K562 (cell line): ENCODE data around the gene EEFSEC. TPM values are rescaled to one million over a fixed set of nuclear protein-coding genes. Genes with fewer than 3 reads are reported as not detected.

Experiments
- ATAC-seq: fragments of 200-7000 bp; cut with Tn5 transposase; 3 replicates; pipeline ENCODE4 v1.9.1; 2020; ENCODE audit warnings: moderate library complexity
- BruUV-seq: library from RNA; stranded (reverse); fragments of 400-500 nt; replicated peaks from 2 replicates; lab custom pipeline; 2021; lab: Mats Ljungman, UMichigan
- CTCF ChIA-PET: fragments of 300-600 bp; formaldehyde crosslinking; extraction: SDS; loops from one replicate; lab custom pipeline; 2021; ENCODE audit warnings: low intra/inter-chr PET ratio; lab: Yijun Ruan, JAX
- POLR2A ChIA-PET: fragments of 300-600, 350-650 bp; sonication (Branson Sonifier 250); formaldehyde crosslinking; extraction: SDS; loops from one replicate; lab custom pipeline; 2021; ENCODE audit warnings: antibody characterized with exemption, inconsistent platforms; lab: Yijun Ruan, JAX
- DNase-seq, 4 experiments: peaks; one replicate each; pipeline versions ENCODE4 v3.0.0 to v3.0.0-alpha.2; 2011 to 2018; ENCODE audit warnings: low spot score in 3 of 4, mixed read lengths in 3 of 4; ENCODE audit errors: extremely low read depth in 1 of 4
- FAIRE-seq: peaks from 2 replicates; lab custom pipeline; 2011; peaks lifted over from hg19 to GRCh38; lab: Jason Lieb, UNC
- H2AFZ ChIP-seq: 2 replicates; pipeline ENCODE4 v1.6.0; 2011; ENCODE audit warnings: low read depth, low read length, control low read depth, inconsistent platforms
- H3K27ac ChIP-seq: fragments of 200-600 bp; 3 replicates; pipeline ENCODE4 v1.8.0; 2011; ENCODE audit warnings: low read depth, mild to moderate bottlenecking, control low read depth, inconsistent platforms, low read length, moderate library complexity, mixed read lengths; ENCODE audit errors: extremely low read depth
- H3K27me3 ChIP-seq, 2 experiments: fragments of 300-600 bp in 1 of 2; 2 replicates in 1 of 2; 3 replicates in 1 of 2; pipeline versions ENCODE4 v1.6.0 to v1.8.0; 2011; ENCODE audit warnings: inconsistent platforms in 2 of 2, low read length in 2 of 2, mild to moderate bottlenecking in 1 of 2, mixed read lengths in 1 of 2, moderate library complexity in 1 of 2; ENCODE audit not compliant: control insufficient read depth in 2 of 2, insufficient read depth in 2 of 2
- H3K36me3 ChIP-seq: fragments of 300-600 bp; 3 replicates; pipeline ENCODE4 v1.8.0; 2011; ENCODE audit warnings: mild to moderate bottlenecking, low read length, inconsistent platforms; ENCODE audit not compliant: control insufficient read depth, insufficient read depth
- H3K4me1 ChIP-seq, 2 experiments: fragments of 200-600 bp in 1 of 2; replicated peaks in 1 of 2; 2 replicates in 1 of 2; 3 replicates in 1 of 2; pipeline versions ENCODE4 v1.5.1 to v1.8.0; 2011; ENCODE audit warnings: inconsistent platforms in 2 of 2, low read length in 2 of 2, mild to moderate bottlenecking in 1 of 2, mixed read lengths in 1 of 2, moderate library complexity in 1 of 2; ENCODE audit not compliant: control insufficient read depth in 2 of 2, insufficient read depth in 2 of 2
- H3K4me2 ChIP-seq: 2 replicates; pipeline ENCODE4 v1.6.1; 2011; ENCODE audit warnings: low read length, control low read depth, inconsistent platforms, mixed read lengths; ENCODE audit not compliant: insufficient read depth
- H3K4me3 ChIP-seq: fragments of 200-600 bp; sonication (generic), shearing (Covaris generic); 2 replicates; pipeline ENCODE4 v1.5.1; 2016; ENCODE audit warnings: control low read depth, inconsistent platforms
- H3K79me2 ChIP-seq: fragments of 200-600 bp; 3 replicates; pipeline ENCODE4 v1.8.0; 2011; ENCODE audit warnings: low read length, inconsistent platforms; ENCODE audit not compliant: control insufficient read depth, insufficient read depth
- H3K9ac ChIP-seq, 2 experiments: 2 replicates each; pipeline versions ENCODE4 v1.6.0 to v1.6.1; 2011; ENCODE audit warnings: low read depth in 2 of 2, low read length in 2 of 2, control low read depth in 1 of 2, inconsistent platforms in 1 of 2, mild to moderate bottlenecking in 1 of 2, mixed read lengths in 1 of 2; ENCODE audit not compliant: insufficient read depth in 1 of 2
- H3K9me1 ChIP-seq: one replicate; pipeline ENCODE4 v1.6.0; 2011; ENCODE audit warnings: inconsistent platforms, mild to moderate bottlenecking, low read length, moderate library complexity; ENCODE audit not compliant: control insufficient read depth, insufficient read depth
- H3K9me3 ChIP-seq: replicated peaks from 2 replicates; pipeline ENCODE4 v1.5.1; 2011; ENCODE audit warnings: low read depth, low read length, inconsistent platforms; ENCODE audit not compliant: control insufficient read depth, insufficient read depth
- H4K20me1 ChIP-seq: replicated peaks from 2 replicates; pipeline ENCODE4 v1.6.1; 2011; ENCODE audit warnings: low read length, inconsistent platforms, mixed read lengths; ENCODE audit not compliant: control insufficient read depth, insufficient read depth
- HDGF ChIP-seq: fragments of 450-650 bp; IDR thresholded peaks from 2 replicates; pipeline ENCODE4 v1.6.1; 2016
- HMBOX1 ChIP-seq: sonication (generic); IDR thresholded peaks from 2 replicates; pipeline ENCODE4 v1.6.1; 2016
- POLR2A ChIP-seq: fragments of 450-650 bp; conservative IDR thresholded peaks from 2 replicates; pipeline ENCODE4 v1.6.1; 2016
- RBM15 ChIP-seq: fragments of 200-400 bp; formaldehyde crosslinking; IDR thresholded peaks from 2 replicates; pipeline ENCODE4 v1.6.1; 2018; ENCODE audit warnings: mild to moderate bottlenecking, low read length, moderate library complexity; ENCODE audit not compliant: insufficient read depth
- RFX1 ChIP-seq: fragments of 450-650 bp; IDR thresholded peaks from 2 replicates; pipeline ENCODE4 v1.6.1; 2016; ENCODE audit warnings: mild to moderate bottlenecking, moderate library complexity
- SP1 ChIP-seq: sonication (generic); formaldehyde crosslinking; IDR thresholded peaks from 2 replicates; pipeline ENCODE4 v1.8.1; 2022; ENCODE audit warnings: mild to moderate bottlenecking, missing genetic modification reagents
- TCF7 ChIP-seq: sonication (generic); IDR thresholded peaks from 2 replicates; pipeline ENCODE4 v1.6.1; 2016; ENCODE audit warnings: antibody characterized with exemption, borderline replicate concordance
- ZFP91 ChIP-seq: sonication (generic); formaldehyde crosslinking; IDR thresholded peaks from 2 replicates; pipeline ENCODE4 v1.8.0; 2022; ENCODE audit warnings: mild to moderate bottlenecking, missing genetic modification reagents
- ZNF239 ChIP-seq: fragments of 250-450 bp; sonication (Bioruptor Pico); IDR thresholded peaks from 2 replicates; pipeline ENCODE4 v1.4.0; 2020; ENCODE audit warnings: mild to moderate bottlenecking
- ZNF589 ChIP-seq: fragments of 200-800 bp; sonication (Bioruptor generic); IDR thresholded peaks from 2 replicates; pipeline ENCODE4 v1.6.1; 2016; ENCODE audit warnings: low read depth, missing genetic modification characterization, missing compliant biosample characterization
- WGBS: fragments of 100-300 bp; shearing (Covaris generic); methylation state at CpG from one replicate; pipeline ENCODE4 v1.1.6; 2016; ENCODE audit warnings: low coverage, mixed read lengths; ENCODE audit not compliant: insufficient coverage; ENCODE audit errors: missing lambda C conversion rate; 5-methylcytosine and 5-hydroxymethylcytosine counted together
- in situ Hi-C: fragments of 300-500 bp; cut with MboI; formaldehyde crosslinking; loops from 4 replicates; pipeline ENCODE4 v1.15.0; 2018; ENCODE audit warnings: inconsistent platforms, mixed read lengths
- intact Hi-C: fragments of 100-400 bp; cut with micrococcal nuclease; formaldehyde crosslinking; loops from 2 replicates; pipeline ENCODE4 v1.14.2; 2022
- polyA plus RNA-seq, 8 experiments: library from polyadenylated mRNA; depleted of rRNA in 4 of 8; stranded (reverse) in 5 of 8; unstranded in 3 of 8; fragments of >200 nt; fragmentation: Nextera tagmentation in 2 of 8; fragmentation: Illumina TruSeq in 1 of 8; extraction: Ambion mirVana in 2 of 8; extraction: Trizol in 1 of 8; gene quantifications; 2 replicates each; pipeline versions ENCODE4 v1.2.1 to v1.2.3, GENCODE V29; 2011 to 2014; ENCODE audit warnings: inconsistent platforms in 1 of 8, missing spikeins in 1 of 8
- total RNA-seq, 7 experiments: library from RNA; depleted of rRNA in 6 of 7; stranded (reverse); fragments of >200 nt in 6 of 7; fragmentation: Illumina TruSeq in 2 of 7; extraction: Trizol in 2 of 7; gene quantifications; 2 replicates each; pipeline versions ENCODE4 v1.2.1 to v1.2.3, GENCODE V29; 2011 to 2021; ENCODE audit warnings: low replicate concordance in 1 of 7
- TF ChIP-seq, protein P1 (sequence below), 2 experiments: fragments of 450-650 bp; formaldehyde crosslinking in 1 of 2; IDR thresholded peaks; 2 replicates each; pipeline versions ENCODE4 v1.4.0 to v1.6.1; 2014 to 2020; ENCODE audit warnings: mild to moderate bottlenecking in 2 of 2, borderline replicate concordance in 1 of 2, low read depth in 1 of 2

EEFSEC gene
- total and polyA plus RNA-seq, 9 of the 15 experiments (the other 6 are each of a cell fraction or from before 2014, with no cell fraction given): 0.35 to 11.8 (median 7.7) TPM

DNA sequence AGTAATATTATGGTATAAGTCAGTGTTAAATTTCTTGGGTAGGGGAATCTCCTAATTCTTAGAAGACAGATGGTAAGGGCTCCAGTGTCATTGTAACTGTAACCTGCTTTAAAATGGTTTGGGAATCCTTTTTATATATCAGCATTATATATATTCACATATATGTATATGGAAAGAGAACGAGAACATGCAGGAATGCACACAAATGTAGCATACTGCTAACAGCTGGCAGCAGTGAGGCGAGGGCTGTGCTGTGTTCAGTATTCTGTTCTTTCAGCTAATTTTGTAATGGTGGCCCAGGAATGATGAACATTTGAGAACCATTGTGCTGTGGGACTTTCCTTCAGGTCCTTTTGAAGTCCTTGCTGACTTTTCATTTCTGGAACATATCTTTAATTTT, 60.8 kb downstream of the EEFSEC start:
- no peak for ATAC-seq
- no peak for FAIRE-seq
- Histone ChIP-seq H3K4me3 (no peak overlapping the region), H3K4me2 (no peak overlapping the region), H3K9ac (no peak overlapping the region), H3K9me3 (no peaks in the 10 kb centered on the region), H3K27ac (no peak overlapping the region), H2AFZ (no peak overlapping the region), H3K9me1 (peaks cover 2% of the 10 kb centered on the region), H3K27me3 (no peaks in the 10 kb centered on the region), H3K79me2 (no peaks in the 10 kb centered on the region), H3K4me1 (peaks cover 0 to 3% of the 10 kb centered on the region in 2 experiments; a peak in 1 of 5 replicates), H4K20me1 (no peaks in the 10 kb centered on the region), H3K36me3 (no peaks in the 10 kb centered on the region)
- WGBS: 79% methylated on average over 2 of the region's 2 CpGs
- in situ Hi-C loops (no loop called here), intact Hi-C loops (no loop called here)
- DNase-seq: no peak
- ChIA-PET POLR2A (no interaction called here), CTCF (no interaction called here)
- BruUV-seq: no TSS peak
- TF ChIP-seq RBM15 (no peak), RFX1 (no peak), SP1 (no peak), ZNF589 (CRISPR knock-in tag) (no peak), POLR2A (no peak), HDGF (no peak), ZFP91 (no peak), TCF7 (no peak), ZNF239 (no peak), HMBOX1 (no peak)
- TF ChIP-seq, protein P1, sequence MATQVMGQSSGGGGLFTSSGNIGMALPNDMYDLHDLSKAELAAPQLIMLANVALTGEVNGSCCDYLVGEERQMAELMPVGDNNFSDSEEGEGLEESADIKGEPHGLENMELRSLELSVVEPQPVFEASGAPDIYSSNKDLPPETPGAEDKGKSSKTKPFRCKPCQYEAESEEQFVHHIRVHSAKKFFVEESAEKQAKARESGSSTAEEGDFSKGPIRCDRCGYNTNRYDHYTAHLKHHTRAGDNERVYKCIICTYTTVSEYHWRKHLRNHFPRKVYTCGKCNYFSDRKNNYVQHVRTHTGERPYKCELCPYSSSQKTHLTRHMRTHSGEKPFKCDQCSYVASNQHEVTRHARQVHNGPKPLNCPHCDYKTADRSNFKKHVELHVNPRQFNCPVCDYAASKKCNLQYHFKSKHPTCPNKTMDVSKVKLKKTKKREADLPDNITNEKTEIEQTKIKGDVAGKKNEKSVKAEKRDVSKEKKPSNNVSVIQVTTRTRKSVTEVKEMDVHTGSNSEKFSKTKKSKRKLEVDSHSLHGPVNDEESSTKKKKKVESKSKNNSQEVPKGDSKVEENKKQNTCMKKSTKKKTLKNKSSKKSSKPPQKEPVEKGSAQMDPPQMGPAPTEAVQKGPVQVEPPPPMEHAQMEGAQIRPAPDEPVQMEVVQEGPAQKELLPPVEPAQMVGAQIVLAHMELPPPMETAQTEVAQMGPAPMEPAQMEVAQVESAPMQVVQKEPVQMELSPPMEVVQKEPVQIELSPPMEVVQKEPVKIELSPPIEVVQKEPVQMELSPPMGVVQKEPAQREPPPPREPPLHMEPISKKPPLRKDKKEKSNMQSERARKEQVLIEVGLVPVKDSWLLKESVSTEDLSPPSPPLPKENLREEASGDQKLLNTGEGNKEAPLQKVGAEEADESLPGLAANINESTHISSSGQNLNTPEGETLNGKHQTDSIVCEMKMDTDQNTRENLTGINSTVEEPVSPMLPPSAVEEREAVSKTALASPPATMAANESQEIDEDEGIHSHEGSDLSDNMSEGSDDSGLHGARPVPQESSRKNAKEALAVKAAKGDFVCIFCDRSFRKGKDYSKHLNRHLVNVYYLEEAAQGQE (IDR thresholded peaks at IDR 0.05; ENCODE audit: borderline replicate concordance): no peak
- TF ChIP-seq, protein P1 (CRISPR knock-in tag; IDR thresholded peaks at IDR 0.05; ENCODE audit: low read depth): no peak
